NT2/D1 (cell line): ENCODE measurements around the gene RPL27.
A peak's percentile ranks its signal among the peaks of the same experiment; 100 is the strongest.

ENCODE experiments used
- DNase-seq: peaks from one replicate; pipeline ENCODE4 v3.0.0-alpha.2; 2011; ENCODE audit warnings: low read depth, low spot score
- H3K27me3 ChIP-seq: 2 replicates; pipeline ENCODE4 v1.6.0; 2011; ENCODE audit warnings: mild to moderate bottlenecking; ENCODE audit not compliant: insufficient read length, insufficient read depth
- H3K36me3 ChIP-seq: 2 replicates; pipeline ENCODE4 v1.6.1; 2011; ENCODE audit warnings: mild to moderate bottlenecking, low read length, mixed read lengths; ENCODE audit not compliant: insufficient read depth, insufficient read length
- H3K4me1 ChIP-seq: 2 replicates; pipeline ENCODE4 v1.5.1; 2011; ENCODE audit not compliant: insufficient read depth, insufficient read length
- H3K4me3 ChIP-seq: 2 replicates; pipeline ENCODE4 v1.5.1; 2011; ENCODE audit warnings: low read depth; ENCODE audit not compliant: insufficient read length
- H3K9ac ChIP-seq: 2 replicates; pipeline ENCODE4 v1.6.0; 2011; ENCODE audit warnings: low read depth; ENCODE audit not compliant: insufficient read length
- H3K9me3 ChIP-seq: 2 replicates; pipeline ENCODE4 v1.5.1; 2011; ENCODE audit warnings: mild to moderate bottlenecking, low read length; ENCODE audit not compliant: insufficient read depth
- SUZ12 ChIP-seq: IDR thresholded peaks from 2 replicates; pipeline ENCODE4 v1.6.1; 2011; ENCODE audit not compliant: insufficient read length, insufficient read depth; ENCODE audit errors: extremely low read depth
- YY1 ChIP-seq: IDR thresholded peaks from 2 replicates; pipeline ENCODE4 v1.6.1; 2011; ENCODE audit not compliant: insufficient read length, insufficient read depth
- ZNF274 ChIP-seq: IDR thresholded peaks from 2 replicates; pipeline ENCODE4 v1.6.1; 2011; ENCODE audit warnings: mild to moderate bottlenecking, low read depth, low read length

RPL27 gene

DNA sequence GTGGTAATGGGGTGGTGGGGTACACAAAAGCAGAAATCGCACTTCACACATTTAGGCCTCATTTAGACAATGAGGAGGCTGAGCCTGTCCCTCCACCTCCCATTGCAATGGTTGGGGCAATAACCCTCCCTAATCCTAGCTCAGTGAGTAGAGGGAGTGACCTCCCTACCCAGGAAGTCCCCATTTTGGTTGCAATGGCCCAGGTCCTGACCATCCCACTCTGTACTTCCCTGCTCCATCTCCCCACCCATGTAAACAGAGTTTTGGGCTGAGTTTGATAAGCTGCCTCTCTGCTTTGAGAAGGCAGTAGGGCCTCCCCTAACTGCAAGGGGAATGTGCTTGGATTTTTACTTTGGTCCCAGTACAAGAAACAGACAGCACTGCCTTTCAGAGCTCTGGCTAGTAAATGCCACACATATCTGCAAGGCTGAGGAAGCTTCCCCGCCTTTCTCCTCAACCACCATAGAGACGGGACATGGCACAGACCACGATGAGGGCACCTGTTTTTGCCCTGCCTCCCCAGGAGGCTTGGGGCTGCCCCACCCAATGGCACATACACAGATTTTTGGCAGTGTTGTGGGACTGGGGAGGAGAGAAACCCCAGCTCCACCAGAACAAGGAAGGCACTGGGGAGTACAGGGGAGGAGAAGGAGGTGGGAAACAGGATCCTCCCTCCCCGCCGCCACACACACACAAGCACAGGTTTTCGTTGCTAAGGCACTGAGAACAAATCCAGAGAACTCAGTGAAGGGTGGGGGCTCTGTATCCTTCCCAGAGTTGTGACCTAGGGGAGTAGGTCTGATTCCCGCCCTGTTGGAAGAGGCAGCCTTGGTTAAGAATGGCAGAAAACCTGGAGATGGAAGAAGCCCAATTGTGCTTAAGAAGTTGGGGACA lies 16.7 kb downstream of the RPL27 start:
- no peak overlapping the region for H3K9ac ChIP-seq
- H3K9me3 ChIP-seq = no peaks in the 10 kb centered on the region
- peaks cover 59% of the 10 kb centered on the region for H3K36me3 ChIP-seq

DNA sequence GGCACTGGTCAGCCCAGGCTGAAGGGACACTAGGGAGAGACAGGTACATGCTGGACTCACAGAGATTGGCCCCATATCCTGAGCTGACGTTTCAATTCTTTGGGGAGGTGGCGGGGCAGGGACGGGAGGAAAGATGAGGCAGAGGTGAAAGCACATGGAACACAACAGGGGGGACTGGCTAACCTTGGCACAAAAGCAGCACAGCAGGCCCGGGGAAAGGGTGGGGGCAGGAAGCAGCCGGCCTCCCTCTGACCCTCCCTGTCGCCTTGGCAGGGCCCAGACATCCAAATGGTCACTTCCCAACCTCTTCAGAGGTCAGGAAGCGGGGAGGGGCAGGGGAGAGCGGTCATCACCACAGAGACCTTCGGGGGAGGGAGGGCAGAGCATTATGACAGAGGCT lies 17.4 kb downstream of the RPL27 start:
- no peak for TF ChIP-seq ZNF274
- TF ChIP-seq SUZ12 = no peak
- no peak for TF ChIP-seq YY1
- Histone ChIP-seq H3K4me3 (no peak overlapping the region), H3K36me3 (peaks cover 61% of the 10 kb centered on the region), H3K4me1 (peaks cover 37% of the 10 kb centered on the region), H3K9ac (no peak overlapping the region), H3K9me3 (no peaks in the 10 kb centered on the region), H3K27me3 (no peaks in the 10 kb centered on the region)
- DNase-seq = no peak

More for the DNA sequence above, 16.7 kb downstream of the RPL27 start:
- TF ChIP-seq SUZ12 (no peak), YY1 (no peak), ZNF274 (no peak)
- H3K4me1 ChIP-seq = peaks cover 34% of the 10 kb centered on the region
- H3K27me3 ChIP-seq = no peaks in the 10 kb centered on the region
- H3K4me3 ChIP-seq = no peak overlapping the region
- no peak for DNase-seq

DNA sequence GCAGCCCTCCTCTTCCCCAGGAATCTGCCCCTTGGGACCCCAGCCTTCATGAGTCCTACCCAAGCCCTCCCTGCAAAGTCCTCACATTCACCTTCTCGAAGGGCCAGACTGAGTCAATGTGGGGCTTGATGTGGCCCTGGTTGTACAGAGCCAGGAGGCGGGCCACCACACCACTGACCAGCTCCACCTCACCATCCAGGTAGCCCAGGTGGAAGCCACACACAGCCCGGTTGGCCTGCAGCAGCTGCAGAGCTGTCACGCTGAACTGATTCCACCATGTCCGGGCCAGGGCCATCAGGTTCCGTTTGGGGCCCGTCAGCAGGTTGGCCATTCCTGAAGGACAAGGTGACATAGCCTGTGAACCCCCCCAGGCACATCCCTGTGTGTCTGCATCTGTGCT lies 18.0 kb downstream of the RPL27 start:
- peaks cover 61% of the 10 kb centered on the region for H3K36me3 ChIP-seq
- peaks cover 37% of the 10 kb centered on the region for H3K4me1 ChIP-seq

DNA sequence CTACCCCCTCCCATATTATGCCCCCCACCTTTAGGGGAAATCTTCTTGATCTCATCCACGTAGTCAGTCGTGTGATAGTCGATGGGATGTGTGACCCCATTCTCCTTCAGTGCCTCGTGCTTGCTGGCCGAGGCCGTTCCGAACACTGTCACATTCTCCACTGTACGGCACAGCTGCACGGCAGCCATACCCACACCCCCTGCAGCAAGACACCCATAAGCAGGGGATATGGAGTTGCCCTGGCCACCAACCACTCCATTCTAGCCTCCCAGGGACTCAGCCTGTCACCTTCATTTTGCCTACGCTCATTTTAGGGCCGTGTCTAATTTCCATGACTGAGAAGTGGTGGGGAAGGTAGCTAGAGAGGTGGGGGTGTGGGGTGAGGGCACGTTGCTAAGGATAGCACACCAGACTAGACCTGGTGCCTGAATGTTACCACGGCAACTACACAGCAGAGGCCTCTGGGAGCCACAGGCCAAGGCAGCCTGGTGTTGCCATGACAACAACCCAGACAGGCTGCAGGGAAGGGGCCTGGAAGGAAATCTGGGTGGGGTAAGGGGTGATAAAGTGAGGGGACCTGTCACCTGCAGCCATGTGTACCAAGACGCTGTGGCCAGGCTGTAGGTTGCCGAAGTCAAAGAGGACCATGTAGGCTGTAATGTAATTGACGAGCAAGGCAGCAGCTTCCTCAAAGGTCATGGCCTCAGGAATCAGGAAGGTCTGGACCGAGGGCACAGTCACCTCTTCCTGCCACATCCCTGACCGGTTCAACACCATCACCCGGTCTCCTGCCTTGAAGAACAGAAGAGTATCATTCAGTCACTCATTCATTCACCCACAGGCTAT lies 20.0 kb downstream of the RPL27 start:
- Histone ChIP-seq H3K4me1 (peaks cover 28% of the 10 kb centered on the region), H3K27me3 (no peaks in the 10 kb centered on the region), H3K4me3 (no peak overlapping the region), H3K9me3 (no peaks in the 10 kb centered on the region), H3K36me3 (peaks cover 57% of the 10 kb centered on the region), H3K9ac (no peak overlapping the region)
- no peak for TF ChIP-seq YY1
- no peak for TF ChIP-seq SUZ12
- TF ChIP-seq ZNF274 = no peak
- DNase-seq = no peak

More for the DNA sequence above, 18.0 kb downstream of the RPL27 start:
- no peaks in the 10 kb centered on the region for H3K27me3 ChIP-seq
- H3K4me3 ChIP-seq = no peak overlapping the region
- TF ChIP-seq YY1 (no peak), SUZ12 (no peak), ZNF274 (no peak)
- H3K9ac ChIP-seq = no peak overlapping the region
- no peak for DNase-seq
- H3K9me3 ChIP-seq = no peaks in the 10 kb centered on the region

DNA sequence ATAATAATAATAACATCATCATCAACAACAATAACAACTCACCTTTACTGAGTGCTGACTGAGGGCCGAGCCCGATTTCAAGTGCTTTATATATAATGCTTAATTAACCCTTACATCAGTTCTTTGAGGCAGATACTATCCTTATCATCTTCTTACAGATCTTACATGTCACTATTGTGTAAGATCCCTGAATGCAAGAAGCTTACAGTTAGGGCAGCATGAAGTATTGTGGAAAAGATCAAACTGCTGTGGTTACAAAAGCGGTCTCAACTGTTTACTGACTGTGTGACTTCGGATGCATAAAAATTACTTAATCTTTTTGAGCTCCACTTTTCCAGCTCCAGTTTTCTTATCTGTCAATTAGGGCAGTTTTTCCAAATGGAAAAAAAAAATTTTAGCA lies 20.7 kb downstream of the RPL27 start:
- H3K27me3 ChIP-seq = no peaks in the 10 kb centered on the region
- H3K9me3 ChIP-seq = no peaks in the 10 kb centered on the region
- peaks cover 50% of the 10 kb centered on the region for H3K36me3 ChIP-seq
- DNase-seq = no peak
- TF ChIP-seq YY1 (no peak), SUZ12 (no peak), ZNF274 (no peak)
- H3K9ac ChIP-seq = no peak overlapping the region
- no peak overlapping the region for H3K4me3 ChIP-seq
- H3K4me1 ChIP-seq = peaks cover 27% of the 10 kb centered on the region

DNA sequence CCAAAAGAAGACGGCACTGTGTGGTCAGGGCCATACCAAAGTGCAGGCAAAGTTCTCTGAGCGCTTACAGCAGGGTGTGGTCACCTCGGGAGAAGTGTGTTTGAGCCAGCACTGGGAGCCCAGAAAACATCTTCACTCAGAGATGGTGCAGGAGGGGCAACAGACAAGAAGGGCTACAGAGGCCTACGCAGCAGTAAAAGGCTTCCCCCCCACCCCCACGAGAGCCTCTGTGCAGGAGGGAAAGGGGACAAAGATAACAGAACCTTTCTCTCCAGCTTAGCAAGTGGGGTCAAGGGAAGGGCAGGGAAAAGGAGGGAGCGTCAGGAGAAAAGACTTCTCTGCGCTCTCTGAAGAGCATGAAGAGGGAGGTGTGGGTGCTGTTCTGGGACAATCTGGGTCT lies 21.2 kb downstream of the RPL27 start:
- Histone ChIP-seq H3K27me3 (no peaks in the 10 kb centered on the region), H3K9me3 (no peaks in the 10 kb centered on the region), H3K4me1 (peaks cover 23% of the 10 kb centered on the region), H3K4me3 (no peak overlapping the region), H3K9ac (peak overlapping the region; percentile 62), H3K36me3 (peaks cover 45% of the 10 kb centered on the region)
- TF ChIP-seq YY1 (no peak), SUZ12 (no peak), ZNF274 (no peak)
- no peak for DNase-seq

DNA sequence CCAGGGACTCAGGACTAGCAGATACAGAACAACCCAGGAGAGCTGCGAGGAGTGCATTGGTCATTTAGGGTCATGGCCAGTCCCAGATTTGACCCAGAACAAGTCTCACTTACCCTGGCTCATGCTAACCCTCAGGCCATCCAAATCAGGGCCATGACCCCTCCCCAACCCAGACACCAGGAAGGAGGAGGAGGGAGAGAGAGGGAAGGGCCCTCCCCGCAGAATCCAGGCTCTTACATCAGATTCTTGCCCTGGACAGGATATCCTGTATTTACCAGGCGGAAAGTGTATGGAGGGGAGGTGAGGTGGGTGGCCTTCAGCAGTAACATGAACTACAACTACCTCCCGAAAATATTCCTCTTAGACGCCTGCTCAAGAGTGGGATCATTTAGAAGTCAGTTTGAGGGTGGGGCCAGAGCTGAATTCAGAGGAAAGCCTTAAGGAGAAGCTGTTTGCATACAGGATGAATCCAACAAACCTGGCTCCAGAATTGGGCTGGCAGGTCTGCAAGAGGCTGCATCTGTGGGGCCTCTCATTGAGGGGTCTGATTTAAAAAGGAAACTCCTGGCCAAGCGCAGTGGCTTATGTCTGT lies 21.9 kb downstream of the RPL27 start:
- H3K36me3 ChIP-seq = peaks cover 40% of the 10 kb centered on the region
- H3K4me3 ChIP-seq = peak overlapping the region; percentile 13
- no peak for DNase-seq
- H3K4me1 ChIP-seq = peaks cover 21% of the 10 kb centered on the region
- H3K9ac ChIP-seq = peak overlapping the region; percentile 62
- no peaks in the 10 kb centered on the region for H3K9me3 ChIP-seq
- no peak for TF ChIP-seq YY1
- TF ChIP-seq ZNF274 = no peak
- TF ChIP-seq SUZ12 = no peak
- no peaks in the 10 kb centered on the region for H3K27me3 ChIP-seq
